Gastrocnemius medialis (tissue), 4 donors: ENCODE measurements around the gene PTCHD4. TPM values are rescaled to one million over a fixed set of nuclear protein-coding genes. Genes with fewer than 3 reads are reported as not detected.
"Not testable (repeated sequence)": the region's sequence is repeated elsewhere in the genome, so short reads cannot be mapped to it uniquely, and the experiment has no call there.

ENCODE experiments used
- ATAC-seq, 2 donors: fragments of 150-250 bp; one replicate each; pipeline ENCODE4 v1.9.1; 2016
- DNase-seq, 2 donors: peaks; one replicate each; pipeline ENCODE4 v3.0.0-alpha.2; 2019
- H3K27ac ChIP-seq, 4 donors: fragments of 200-600 bp; sonication (generic); 1 replicate in 1 of 4; 2 replicates in 3 of 4; pipeline ENCODE4 v1.5.1; 2016 to 2018; ENCODE audit warnings: mild to moderate bottlenecking in 2 of 4, moderate library complexity in 1 of 4
- H3K27me3 ChIP-seq, 3 donors: fragments of 200-600 bp; sonication (generic) in 2 of 3; 1 replicate in 1 of 3; 2 replicates in 2 of 3; pipeline versions ENCODE4 v1.5.1 to v1.6.0; 2016 to 2019; ENCODE audit warnings: mild to moderate bottlenecking in 1 of 3, moderate library complexity in 1 of 3
- H3K36me3 ChIP-seq, 2 donors: fragments of 200-600 bp; sonication (generic) in 1 of 2; one replicate each; pipeline ENCODE4 v1.5.1; 2017 to 2018
- H3K4me1 ChIP-seq, 2 donors: fragments of 200-600 bp; sonication (generic) in 1 of 2; one replicate each; pipeline ENCODE4 v1.5.1; 2016 to 2017; ENCODE audit warnings: mild to moderate bottlenecking in 2 of 2
- H3K4me3 ChIP-seq, 4 donors: fragments of 200-600 bp; sonication (generic) in 3 of 4; 1 replicate in 1 of 4; 2 replicates in 3 of 4; pipeline ENCODE4 v1.5.1; 2016 to 2019; ENCODE audit warnings: mild to moderate bottlenecking in 2 of 4
- H3K9me3 ChIP-seq, 3 donors: fragments of 200-600 bp; sonication (generic) in 2 of 3; 1 replicate in 1 of 3; 2 replicates in 2 of 3; pipeline ENCODE4 v1.5.1; 2016 to 2019
- POLR2A ChIP-seq, 2 donors: fragments of 450-650 bp; IDR thresholded peaks; one replicate each; pipeline ENCODE4 v1.6.1; 2017; ENCODE audit warnings: antibody characterized with exemption in 2 of 2, mild to moderate bottlenecking in 2 of 2, moderate library complexity in 2 of 2
- in situ Hi-C, 4 donors: fragments of 200-750 bp; cut with MboI; loops; one replicate each; pipeline versions ENCODE4 v1.15.0 to v1.8.0; 2017; ENCODE audit warnings: low sequenced_read_pairs in 4 of 4
- intact Hi-C: fragments of 100-400 bp; cut with DNase I; formaldehyde crosslinking; loops from one replicate; pipeline ENCODE4 v1.15.1; 2023; ENCODE audit warnings: low total_unique reads
- total RNA-seq, 4 donors: library from RNA; depleted of rRNA; stranded (reverse); fragments of >200 nt; gene quantifications; one replicate each; pipeline versions ENCODE4 v1.1.0 to v1.2.3, GENCODE V29; 2016
- TF ChIP-seq, protein P1 (sequence below), 5 experiments: fragments of 450-650 bp in 3 of 5; fragments of 200-600 bp in 2 of 5; sonication (generic) in 2 of 5; IDR thresholded peaks in 4 of 5; conservative IDR thresholded peaks in 1 of 5; 1 replicate in 4 of 5; 2 replicates in 1 of 5; pipeline ENCODE4 v1.5.1; 2016 to 2019; ENCODE audit warnings: antibody characterized with exemption in 5 of 5, mild to moderate bottlenecking in 3 of 5, moderate library complexity in 3 of 5

The PTCHD4 gene
- total RNA-seq, 4 donors from 2014 or later: 0.15 to 0.20 TPM; not detected in 2

DNA sequence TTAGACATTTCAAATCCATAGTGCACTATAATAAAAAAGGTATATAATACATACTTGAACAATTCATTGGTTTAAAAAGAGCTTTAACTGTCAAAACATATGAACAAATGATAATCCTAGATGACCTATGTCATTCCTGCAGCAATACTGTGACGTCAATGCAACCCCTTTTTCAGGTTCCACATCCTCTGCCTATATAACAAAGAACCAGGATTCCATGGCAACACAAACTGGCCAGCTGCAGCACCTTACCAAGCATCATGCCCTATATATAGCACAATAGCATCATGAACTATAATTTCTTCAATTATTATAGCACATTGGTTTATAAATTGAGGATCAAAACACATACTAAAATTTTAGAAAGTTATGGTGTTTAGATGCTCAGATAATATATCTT, 578 bp upstream of the PTCHD4 start:
- no peak for TF ChIP-seq POLR2A (IDR thresholded peaks at IDR 0.05)
- TF ChIP-seq, protein P1, sequence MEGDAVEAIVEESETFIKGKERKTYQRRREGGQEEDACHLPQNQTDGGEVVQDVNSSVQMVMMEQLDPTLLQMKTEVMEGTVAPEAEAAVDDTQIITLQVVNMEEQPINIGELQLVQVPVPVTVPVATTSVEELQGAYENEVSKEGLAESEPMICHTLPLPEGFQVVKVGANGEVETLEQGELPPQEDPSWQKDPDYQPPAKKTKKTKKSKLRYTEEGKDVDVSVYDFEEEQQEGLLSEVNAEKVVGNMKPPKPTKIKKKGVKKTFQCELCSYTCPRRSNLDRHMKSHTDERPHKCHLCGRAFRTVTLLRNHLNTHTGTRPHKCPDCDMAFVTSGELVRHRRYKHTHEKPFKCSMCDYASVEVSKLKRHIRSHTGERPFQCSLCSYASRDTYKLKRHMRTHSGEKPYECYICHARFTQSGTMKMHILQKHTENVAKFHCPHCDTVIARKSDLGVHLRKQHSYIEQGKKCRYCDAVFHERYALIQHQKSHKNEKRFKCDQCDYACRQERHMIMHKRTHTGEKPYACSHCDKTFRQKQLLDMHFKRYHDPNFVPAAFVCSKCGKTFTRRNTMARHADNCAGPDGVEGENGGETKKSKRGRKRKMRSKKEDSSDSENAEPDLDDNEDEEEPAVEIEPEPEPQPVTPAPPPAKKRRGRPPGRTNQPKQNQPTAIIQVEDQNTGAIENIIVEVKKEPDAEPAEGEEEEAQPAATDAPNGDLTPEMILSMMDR (IDR thresholded peaks at IDR 0.05 in 4 of 5, conservative IDR thresholded peaks at IDR 0.05 in 1 of 5): no peak
- no peaks in the 10 kb centered on the region for H3K36me3 ChIP-seq
- no peak overlapping the region for H3K4me3 ChIP-seq
- no peak for ATAC-seq
- no peak for DNase-seq
- no peaks in the 10 kb centered on the region for H3K4me1 ChIP-seq
- intact Hi-C loops (no loop called here), in situ Hi-C loops (no loop called here)
- H3K27me3 ChIP-seq: no peaks in the 10 kb centered on the region
- H3K9me3 ChIP-seq: no peaks in the 10 kb centered on the region
- H3K27ac ChIP-seq: no peak overlapping the region

DNA sequence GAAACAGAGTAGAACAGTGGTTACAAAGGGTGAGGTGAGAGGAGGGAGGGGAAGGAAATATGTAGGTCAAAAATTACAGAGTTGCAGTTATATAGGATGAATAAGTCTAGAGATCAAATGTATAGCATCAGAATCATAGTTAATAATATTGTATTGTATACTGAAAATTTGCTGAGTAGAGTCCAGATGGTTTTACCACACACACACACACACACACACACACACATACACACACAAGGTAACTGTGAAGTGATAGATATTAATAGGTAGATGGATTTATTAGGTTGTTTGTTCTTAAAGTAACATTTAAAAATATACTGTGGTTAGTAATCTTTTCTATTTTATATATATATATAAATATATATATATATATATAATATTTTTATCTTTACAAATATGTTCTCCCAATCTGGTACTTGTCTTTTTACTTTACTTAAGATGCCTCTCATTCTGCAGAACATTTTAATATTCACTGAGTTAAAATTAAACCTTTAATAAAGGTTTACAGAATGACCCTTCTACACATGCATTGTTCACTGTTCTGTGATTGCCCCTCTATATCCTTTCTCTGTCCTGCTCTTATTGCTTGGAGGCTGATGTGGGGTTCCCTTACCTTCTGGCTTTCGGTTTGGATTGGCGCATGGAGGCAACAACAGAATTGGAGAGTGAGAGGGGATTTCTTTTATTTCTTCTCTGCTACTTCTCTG, 408 bp downstream of the PTCHD4 start:
- Histone ChIP-seq H3K4me3 (peak overlapping the region in 2 of 4 donors; percentile 5 to 18), H3K27ac (peak overlapping the region in 1 of 4 donors; percentile 22), H3K9me3 (no peaks in the 10 kb centered on the region), H3K36me3 (no peaks in the 10 kb centered on the region), H3K27me3 (no peaks in the 10 kb centered on the region), H3K4me1 (no peaks in the 10 kb centered on the region)
- DNase-seq: no peak
- ATAC-seq: no peak
- in situ Hi-C loops (no loop called here), intact Hi-C loops (no loop called here)
- TF ChIP-seq, protein P1 (IDR thresholded peaks at IDR 0.05 in 4 of 5, conservative IDR thresholded peaks at IDR 0.05 in 1 of 5): no peak
- TF ChIP-seq POLR2A (IDR thresholded peaks at IDR 0.05): no peak

DNA sequence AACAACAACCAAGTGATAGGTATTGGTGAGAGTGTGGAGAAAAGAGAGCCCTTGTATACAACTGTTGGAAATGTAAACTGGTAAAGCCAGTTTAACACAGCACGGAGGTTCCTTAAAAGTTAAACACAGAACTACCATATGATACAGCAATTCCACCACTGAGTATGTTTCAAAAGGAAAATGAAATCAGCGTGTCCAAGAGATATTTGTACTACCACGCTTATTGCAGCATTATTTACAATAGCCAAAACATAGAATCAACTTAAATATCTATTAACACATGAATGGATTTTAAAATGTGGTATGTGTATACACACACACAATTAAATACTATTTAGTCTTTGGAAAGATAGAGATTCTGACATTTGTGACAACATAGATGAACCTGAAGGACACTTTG, 1.1 kb downstream of the PTCHD4 start:
- TF ChIP-seq POLR2A (IDR thresholded peaks at IDR 0.05): no peak
- TF ChIP-seq, protein P1 (IDR thresholded peaks at IDR 0.05 in 4 of 5, conservative IDR thresholded peaks at IDR 0.05 in 1 of 5): no peak
- H3K27ac ChIP-seq: no peak overlapping the region
- no peaks in the 10 kb centered on the region for H3K27me3 ChIP-seq
- no peak for DNase-seq
- in situ Hi-C loops (no loop called here), intact Hi-C loops (no loop called here)
- no peak for ATAC-seq
- no peaks in the 10 kb centered on the region for H3K4me1 ChIP-seq
- H3K9me3 ChIP-seq: no peaks in the 10 kb centered on the region
- peak overlapping the region in 2 of 4 donors; percentile 6 to 18 for H3K4me3 ChIP-seq
- no peaks in the 10 kb centered on the region for H3K36me3 ChIP-seq

DNA sequence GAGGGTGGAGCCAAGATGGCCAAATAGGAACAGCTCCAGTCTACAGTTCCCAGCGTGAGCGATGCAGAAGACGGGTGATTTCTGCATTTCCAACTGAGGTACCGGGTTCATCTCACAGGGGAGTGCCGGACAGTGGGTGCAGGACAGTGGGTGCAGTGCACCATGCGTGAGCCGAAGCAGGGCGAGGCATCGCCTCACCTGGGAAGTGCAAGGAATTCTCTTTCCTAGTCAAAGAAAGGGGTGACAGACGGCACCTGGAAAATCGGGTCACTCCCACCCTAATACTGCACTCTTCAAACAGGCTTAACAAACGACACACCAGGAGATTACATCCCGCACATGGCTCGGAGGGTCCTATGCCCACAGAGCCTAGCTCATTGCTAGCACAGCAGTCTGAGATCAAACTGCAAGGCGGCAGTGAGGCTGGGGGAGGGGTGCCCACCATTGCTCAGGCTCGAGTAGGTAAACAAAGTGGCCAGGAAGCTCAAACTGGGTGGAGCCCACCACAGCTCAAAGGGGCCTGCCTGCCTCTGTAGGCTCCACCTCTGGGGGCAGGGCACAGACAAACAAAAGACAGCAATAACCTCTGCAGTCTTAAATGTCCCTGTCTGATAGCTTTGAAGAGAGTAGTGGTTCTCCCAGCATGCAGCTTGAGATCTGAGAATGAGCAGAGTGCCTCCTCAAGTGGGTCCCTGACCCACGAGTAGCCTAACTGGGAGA, 8.4 kb downstream of the PTCHD4 start:
- H3K9me3 ChIP-seq, H3K27ac ChIP-seq, intact Hi-C loops, H3K27me3 ChIP-seq, in situ Hi-C loops, H3K36me3 ChIP-seq, H3K4me1 ChIP-seq, DNase-seq, H3K4me3 ChIP-seq, ATAC-seq: not testable (repeated sequence)

- no peak for ATAC-seq
- intact Hi-C loops: no loop called here
- Histone ChIP-seq H3K27ac (no peak overlapping the region), H3K36me3 (no peaks in the 10 kb centered on the region), H3K9me3 (no peaks in the 10 kb centered on the region), H3K4me1 (no peaks in the 10 kb centered on the region), H3K4me3 (no peak overlapping the region), H3K27me3 (no peaks in the 10 kb centered on the region)
- TF ChIP-seq, protein P1 (IDR thresholded peaks at IDR 0.05 in 4 of 5, conservative IDR thresholded peaks at IDR 0.05 in 1 of 5): no peak
- TF ChIP-seq POLR2A (IDR thresholded peaks at IDR 0.05): no peak
- DNase-seq: no peak
- in situ Hi-C loops: no loop called here
Measured at GRCh38 chr6:48101290-48101689, 9.7 kb downstream of the PTCHD4 start.
